GM18519 (cell line): ENCODE data around the gene ATXN2.
"Not testable (repeated sequence)": the region's sequence is repeated elsewhere in the genome, so short reads cannot be mapped to it uniquely, and the experiment has no call there.

Source experiments
- ATAC-seq: cut with Tn5 transposase; IDR thresholded peaks from one replicate; pipeline ENCODE4 v1.9.1; 2021; ENCODE audit warnings: mild to moderate bottlenecking, moderate library complexity; ENCODE audit not compliant: unreplicated experiment, low FRiP score

ATXN2 gene

DNA sequence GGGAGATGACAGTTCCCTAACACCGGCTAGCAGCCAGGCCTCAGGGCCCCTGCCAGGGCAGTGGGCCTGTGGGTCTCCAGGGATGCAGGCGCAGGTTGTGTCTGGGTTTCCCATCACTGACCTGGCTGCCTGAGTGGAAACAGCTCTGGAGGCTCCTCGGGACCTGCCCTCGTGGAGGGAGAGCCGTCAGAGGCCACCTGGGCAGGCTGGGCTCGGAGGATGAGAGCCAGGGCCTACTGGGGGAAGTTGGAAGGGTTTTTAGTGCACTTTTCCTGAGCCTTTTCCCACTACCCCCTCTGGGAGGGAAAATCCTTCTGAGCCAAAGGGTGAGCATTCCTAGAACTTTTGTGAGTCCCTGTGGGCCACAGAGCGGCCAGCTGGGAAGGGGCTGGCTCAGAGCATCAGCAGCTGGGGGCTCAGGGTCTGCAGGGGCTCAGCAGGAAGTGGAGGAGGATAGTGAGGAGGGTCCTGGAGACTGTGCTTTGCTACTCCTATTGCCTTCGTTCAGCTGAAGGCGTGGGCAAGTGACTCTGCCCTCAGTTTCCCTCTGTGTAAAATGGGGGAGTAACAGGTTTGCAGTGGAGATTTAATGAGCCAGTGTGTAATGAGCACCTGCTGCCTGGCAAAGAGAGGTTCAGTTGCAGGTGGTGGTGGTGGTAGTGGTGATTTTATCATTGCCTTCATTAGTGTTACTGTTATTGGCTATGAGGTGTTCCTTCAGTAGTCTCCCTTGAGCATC lies 191.6 kb downstream of the ATXN2 start:
- no peak for ATAC-seq

GRCh38 chr12:111406474-111407376 lies 192.4 kb downstream of the ATXN2 start:
- no peak for ATAC-seq

DNA sequence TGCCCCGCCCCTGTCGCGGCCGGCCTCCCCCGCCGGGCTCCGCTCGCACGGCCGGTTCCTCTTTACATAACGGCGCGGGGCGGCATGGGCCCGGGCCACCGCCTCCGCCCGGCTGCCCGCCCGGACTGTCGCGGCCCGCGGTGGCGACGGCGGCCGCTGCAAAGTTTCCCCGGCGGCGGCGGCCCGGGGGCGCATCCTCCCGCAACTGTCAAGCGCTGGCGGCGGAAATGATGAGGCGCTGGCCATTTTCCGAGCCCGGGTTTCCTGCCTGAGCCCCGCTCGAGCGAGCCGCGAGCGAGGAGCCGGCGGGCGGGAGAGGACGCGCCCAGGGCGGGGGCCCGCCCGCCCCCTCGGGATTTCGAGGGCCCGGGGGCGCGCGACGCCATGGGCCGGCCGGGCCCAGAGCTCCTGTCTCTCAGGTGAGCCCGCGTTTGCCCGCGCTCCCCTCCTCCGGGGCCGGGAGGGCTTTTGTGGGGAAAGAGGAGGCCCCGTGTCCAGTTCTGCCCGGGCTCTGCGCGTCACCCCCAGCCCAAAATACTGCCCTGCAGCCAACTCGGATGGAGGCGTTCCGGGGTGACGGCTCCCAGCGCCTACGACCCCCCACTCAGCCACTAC lies 193.1 kb downstream of the ATXN2 start, which contains the start of gene SH2B3:
Gene SH2B3, plus strand, starts transcription at position 65 of the 615 bp plus-strand sequence. CDS start 12,223 bp downstream, outside the sequence.
- ATAC-seq = peak; percentile 10

- ATAC-seq = peak; percentile 55
Observed at GRCh38 chr12:111405149-111405858, 193.8 kb downstream of the ATXN2 start.

GRCh38 chr12:111404362-111405148 lies 194.6 kb downstream of the ATXN2 start:
- ATAC-seq = no peak

DNA sequence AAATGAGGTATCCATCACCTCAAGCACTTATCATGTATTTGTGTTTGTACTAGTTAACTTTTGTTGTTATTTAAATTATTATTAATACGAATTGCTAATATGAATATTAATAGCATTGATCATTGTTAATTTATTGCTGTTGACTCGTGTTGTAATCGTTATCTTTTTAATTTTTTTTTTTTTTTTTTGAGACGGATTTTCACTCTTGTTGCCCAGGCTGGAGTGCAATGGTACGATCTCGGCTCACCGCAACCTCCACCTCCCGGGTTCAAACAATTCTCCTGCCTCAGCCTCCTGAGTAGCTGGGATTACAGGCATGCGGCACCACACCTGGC lies 196.7 kb downstream of the ATXN2 start:
- ATAC-seq = not testable (repeated sequence)
